ENCODE data around the gene SYNGR3. TPM values are rescaled to one million over a fixed set of nuclear protein-coding genes. Genes with fewer than 3 reads are reported as not detected.

The SYNGR3 gene
- total RNA-seq, 6 donors from 2014 or later, result 0.15 to 1.4 (median 0.34) TPM; not detected in 2

GRCh38 chr16:2015117-2015946 is 25.6 kb downstream of the SYNGR3 start:
- Histone ChIP-seq H3K4me3 (no peak overlapping the region), H3K9me3 (no peaks in the 10 kb centered on the region), H3K36me3 (no peaks in the 10 kb centered on the region), H3K27me3 (peaks cover 0 to 16% (median 10%) of the 10 kb centered on the region in 4 donors), H3K4me1 (peaks cover 8 to 25% (median 13%) of the 10 kb centered on the region in 4 donors), H3K27ac (no peak overlapping the region)
- DNase-seq, result peak; percentile 45 to 64
- WGBS, 2 donors, result 69 to 84% methylated on average over 16 to 24 of the region's 24 CpGs
- TF ChIP-seq CTCF (IDR thresholded peaks at IDR 0.05) (no peak), POLR2A (IDR thresholded peaks at IDR 0.05) (peak in 1 of 4 donors; percentile 15), POLR2AphosphoS5 (IDR thresholded peaks at IDR 0.05) (no peak)
- ATAC-seq (ENCODE audit: low FRiP score in 2 of 2), result peak; percentile 65 to 71

- Histone ChIP-seq H3K27me3 (peaks cover 0 to 22% (median 15%) of the 10 kb centered on the region in 4 donors), H3K4me3 (no peak overlapping the region), H3K9me3 (no peaks in the 10 kb centered on the region), H3K27ac (no peak overlapping the region), H3K4me1 (peaks cover 10 to 26% (median 14%) of the 10 kb centered on the region in 4 donors), H3K36me3 (no peaks in the 10 kb centered on the region)
- no peak for DNase-seq
- ATAC-seq (ENCODE audit: low FRiP score in 2 of 2), result no peak
- TF ChIP-seq EP300 (IDR thresholded peaks at IDR 0.05) (no peak), POLR2A (IDR thresholded peaks at IDR 0.05) (no peak), CTCF (IDR thresholded peaks at IDR 0.05) (no peak), POLR2AphosphoS5 (IDR thresholded peaks at IDR 0.05) (no peak)
- 90 to 92% methylated on average over 7 of the region's 7 CpGs for WGBS, 2 donors
These were observed 26.1 kb downstream of the SYNGR3 start for GRCh38 chr16:2015947-2016208.

GRCh38 chr16:2016407-2016922 is 26.7 kb downstream of the SYNGR3 start:
- WGBS, 2 donors, result 28 to 46% methylated on average over 8 to 13 of the region's 13 CpGs
- no peak for TF ChIP-seq POLR2AphosphoS5 (IDR thresholded peaks at IDR 0.05)
- peak in 2 of 6 experiments; percentile 10 to 11 for TF ChIP-seq CTCF (IDR thresholded peaks at IDR 0.05)
- Histone ChIP-seq H3K9me3 (no peaks in the 10 kb centered on the region), H3K4me3 (no peak overlapping the region), H3K4me1 (peaks cover 10 to 28% (median 14%) of the 10 kb centered on the region in 4 donors), H3K36me3 (no peaks in the 10 kb centered on the region), H3K27me3 (peaks cover 0 to 24% (median 17%) of the 10 kb centered on the region in 4 donors), H3K27ac (no peak overlapping the region)
- ATAC-seq (ENCODE audit: low FRiP score in 2 of 2), result peak in 1 of 2 donors; percentile 3
- peak in 1 of 2 donors; percentile 67 for DNase-seq

- Histone ChIP-seq H3K27me3 (peaks cover 0 to 28% (median 19%) of the 10 kb centered on the region in 4 donors), H3K27ac (no peak within 1 kb of the TSS), H3K4me3 (peak within 1 kb of the TSS in 2 of 4 donors; percentile 2 to 8), H3K9me3 (no peaks in the 10 kb centered on the region), H3K36me3 (no peaks in the 10 kb centered on the region), H3K4me1 (peaks cover 26 to 49% (median 33%) of the 10 kb centered on the region in 4 donors)
- DNase-seq (no peak), ATAC-seq (ENCODE audit: low FRiP score in 2 of 2) (no peak)
- 4% methylated on average over 5 of the region's 33 CpGs; no CpG with 5 or more reads in 1 of the 2 donors for WGBS, 2 donors
- peak in 1 of 6 experiments; percentile 4 for TF ChIP-seq CTCF (IDR thresholded peaks at IDR 0.05)
- TF ChIP-seq EP300 (IDR thresholded peaks at IDR 0.05), result no peak
- no peak for TF ChIP-seq POLR2AphosphoS5 (IDR thresholded peaks at IDR 0.05)
- no peak for TF ChIP-seq POLR2A (IDR thresholded peaks at IDR 0.05)
These were observed 29.7 kb downstream of the SYNGR3 start, which contains the start of gene NPW for GRCh38 chr16:2019518-2019920. NPW (plus strand) TSS chr16:2019785.
